GM20000 (cell line): ENCODE results near the gene GNPNAT1.

Source experiments
- DNase-seq: peaks from one replicate; pipeline ENCODE4 v3.0.0; 2012; ENCODE audit warnings: low spot score
- TF ChIP-seq, protein P1 (sequence below): IDR thresholded peaks from 2 replicates; pipeline ENCODE4 v1.5.1; 2012; ENCODE audit warnings: mild to moderate bottlenecking, control low read depth; ENCODE audit errors: extremely low read depth, missing control alignments

GNPNAT1 gene

DNA sequence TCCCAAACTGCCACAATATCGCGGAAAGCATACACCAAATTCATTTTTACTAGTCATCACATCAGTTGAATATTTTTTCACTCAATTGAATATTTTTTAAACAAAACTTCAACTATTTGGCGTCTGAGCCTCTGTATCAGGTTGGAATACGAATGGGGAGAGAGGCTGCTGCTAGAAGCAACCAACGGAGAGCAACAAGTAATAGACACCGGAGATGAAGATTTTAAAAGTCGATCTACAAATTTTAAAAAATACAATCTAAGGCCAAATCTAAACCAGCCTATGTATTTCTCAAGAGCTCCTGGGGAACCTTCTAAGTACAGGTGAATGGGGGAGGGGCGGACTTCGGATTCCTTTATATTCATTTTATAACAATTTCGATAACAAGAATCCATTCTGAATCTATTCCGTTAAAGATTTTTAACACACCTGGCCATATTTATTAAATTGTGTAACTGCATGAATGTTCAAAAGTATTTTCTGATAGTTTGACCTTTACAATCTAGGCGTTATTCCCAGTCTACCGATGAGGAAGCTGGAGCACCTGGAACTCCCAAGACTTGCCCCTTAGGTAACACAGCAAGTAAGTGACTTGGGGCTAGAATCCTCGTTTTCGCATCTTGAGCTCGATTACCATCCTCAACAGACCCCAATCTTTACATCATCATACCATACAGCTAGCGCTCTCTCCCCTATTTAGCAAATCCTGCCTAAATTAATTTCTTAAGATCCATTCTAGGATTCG, 1.2 kb downstream of the GNPNAT1 start:
- peak; percentile 16 for DNase-seq
- TF ChIP-seq, protein P1, sequence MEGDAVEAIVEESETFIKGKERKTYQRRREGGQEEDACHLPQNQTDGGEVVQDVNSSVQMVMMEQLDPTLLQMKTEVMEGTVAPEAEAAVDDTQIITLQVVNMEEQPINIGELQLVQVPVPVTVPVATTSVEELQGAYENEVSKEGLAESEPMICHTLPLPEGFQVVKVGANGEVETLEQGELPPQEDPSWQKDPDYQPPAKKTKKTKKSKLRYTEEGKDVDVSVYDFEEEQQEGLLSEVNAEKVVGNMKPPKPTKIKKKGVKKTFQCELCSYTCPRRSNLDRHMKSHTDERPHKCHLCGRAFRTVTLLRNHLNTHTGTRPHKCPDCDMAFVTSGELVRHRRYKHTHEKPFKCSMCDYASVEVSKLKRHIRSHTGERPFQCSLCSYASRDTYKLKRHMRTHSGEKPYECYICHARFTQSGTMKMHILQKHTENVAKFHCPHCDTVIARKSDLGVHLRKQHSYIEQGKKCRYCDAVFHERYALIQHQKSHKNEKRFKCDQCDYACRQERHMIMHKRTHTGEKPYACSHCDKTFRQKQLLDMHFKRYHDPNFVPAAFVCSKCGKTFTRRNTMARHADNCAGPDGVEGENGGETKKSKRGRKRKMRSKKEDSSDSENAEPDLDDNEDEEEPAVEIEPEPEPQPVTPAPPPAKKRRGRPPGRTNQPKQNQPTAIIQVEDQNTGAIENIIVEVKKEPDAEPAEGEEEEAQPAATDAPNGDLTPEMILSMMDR = no peak

DNA sequence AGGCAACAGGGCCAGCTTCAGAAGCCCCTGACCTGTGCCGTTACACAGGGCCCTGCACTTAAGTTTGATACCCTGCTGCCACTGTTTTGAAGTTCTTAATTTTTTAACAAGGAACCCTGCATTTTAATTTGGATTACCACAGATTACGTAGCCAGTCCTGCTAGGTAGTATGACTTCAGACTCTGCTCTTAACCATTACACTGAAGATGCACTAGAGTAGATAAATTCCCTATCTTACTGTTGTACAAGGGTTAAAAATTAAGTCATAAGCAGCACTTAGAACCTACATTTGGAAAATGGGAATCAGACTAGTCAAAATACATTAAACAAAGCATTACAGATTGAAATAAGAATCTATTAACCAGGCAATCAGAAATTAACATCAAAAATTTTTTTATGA, 2.3 kb downstream of the GNPNAT1 start:
- no peak for DNase-seq
- TF ChIP-seq, protein P1 = no peak

DNA sequence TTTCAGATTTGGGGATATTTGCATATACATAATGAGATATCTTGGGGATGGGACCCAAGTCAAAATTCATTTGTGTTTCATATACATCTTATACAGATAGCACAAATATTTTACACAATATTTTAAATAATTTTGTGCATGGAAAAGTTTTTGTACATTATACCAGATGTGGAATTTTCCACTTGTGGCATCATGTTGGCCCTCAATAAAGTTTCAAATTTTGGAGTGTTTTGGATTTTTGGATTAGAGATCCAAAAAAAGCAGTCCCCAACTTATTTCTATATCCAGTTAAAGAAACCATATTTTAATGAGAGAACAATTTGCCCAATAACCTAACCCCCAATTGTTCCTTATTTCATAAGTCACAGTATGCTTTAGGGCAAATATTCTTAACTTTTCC, 4.5 kb downstream of the GNPNAT1 start:
- TF ChIP-seq, protein P1 = no peak
- no peak for DNase-seq

DNA sequence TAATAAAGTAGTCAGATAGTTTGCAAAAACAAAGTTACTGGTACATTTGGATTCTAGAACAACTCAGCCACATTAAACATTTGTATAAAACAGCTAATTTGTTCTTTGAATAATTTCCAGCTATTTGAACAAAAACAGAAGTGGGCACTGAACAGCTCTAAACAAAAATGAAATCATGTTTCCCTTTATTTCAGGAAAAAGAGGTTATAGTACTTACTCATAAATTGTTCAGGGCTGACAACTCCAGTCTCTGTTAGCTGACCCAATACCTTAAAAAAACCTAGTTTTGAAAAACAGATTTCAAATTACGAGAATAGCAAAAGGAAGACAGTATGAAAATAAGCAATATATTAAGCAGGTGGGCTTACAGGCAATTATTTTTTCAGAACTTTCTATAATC, 8.2 kb downstream of the GNPNAT1 start:
- TF ChIP-seq, protein P1 = no peak
- no peak for DNase-seq

DNA sequence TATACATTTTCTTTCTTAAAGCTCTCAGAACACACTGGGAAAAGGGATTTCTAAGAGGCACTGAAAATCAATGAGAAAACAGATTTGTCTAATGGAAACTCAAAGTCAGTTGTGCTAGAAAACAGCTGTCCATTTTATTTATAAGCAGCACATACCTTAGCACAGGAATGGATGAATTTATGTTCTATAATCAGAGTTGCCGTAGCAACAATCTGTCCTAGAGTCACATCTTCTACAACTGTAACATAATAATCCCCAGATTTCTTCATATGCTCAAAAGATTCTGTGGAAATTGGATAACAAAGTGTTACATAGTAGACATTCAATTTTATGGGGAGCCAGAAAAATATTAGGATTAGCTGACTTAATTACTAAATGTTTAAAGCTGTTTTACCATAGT, 9.8 kb downstream of the GNPNAT1 start:
- TF ChIP-seq, protein P1 = no peak
- DNase-seq = no peak

DNA sequence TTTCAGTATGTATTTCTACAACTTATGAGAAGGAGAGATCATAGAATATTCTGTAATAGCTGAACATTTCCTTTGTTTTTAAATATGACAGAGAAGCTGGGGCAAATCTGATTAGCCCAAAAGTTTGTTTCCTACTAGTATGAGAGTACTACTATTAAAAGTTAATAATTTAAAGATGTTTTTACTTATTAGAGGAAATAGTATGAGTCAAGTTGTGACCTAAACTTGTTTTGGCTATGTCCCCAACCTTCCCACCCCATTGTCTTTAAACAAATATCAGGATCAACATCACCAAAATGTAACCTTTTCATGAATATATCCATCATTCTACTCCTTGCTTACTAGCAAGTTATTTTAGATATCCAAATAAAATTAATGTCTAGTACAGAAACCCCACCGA, 10.5 kb downstream of the GNPNAT1 start:
- TF ChIP-seq, protein P1 = no peak
- DNase-seq = no peak

DNA sequence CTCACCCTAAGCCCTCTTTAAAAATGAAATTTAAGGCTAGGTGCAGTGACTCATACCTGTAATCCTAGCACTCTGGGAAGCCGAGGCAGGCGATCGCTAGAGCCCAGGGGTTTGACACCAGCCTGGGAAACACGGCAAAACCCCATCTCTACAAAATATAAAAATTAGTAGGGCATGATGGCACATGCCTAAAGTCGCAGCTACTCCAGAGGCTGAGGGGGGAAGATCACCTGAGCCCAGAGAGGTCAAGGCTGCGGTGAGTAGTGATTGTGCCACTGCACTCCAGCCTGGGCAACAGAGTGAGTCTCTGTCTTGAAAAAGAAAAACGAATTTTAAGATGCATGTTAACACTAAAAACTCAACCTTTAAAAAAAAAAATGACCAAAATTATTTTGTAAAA, 12.7 kb downstream of the GNPNAT1 start:
- TF ChIP-seq, protein P1 = no peak
- DNase-seq = no peak
